HepG2 (cell line): ENCODE results near the gene PRRC2A. TPM values are rescaled to one million over a fixed set of nuclear protein-coding genes. Genes with fewer than 3 reads are reported as not detected.
A peak's percentile ranks its signal among the peaks of the same experiment; 100 is the strongest.

Source experiments
- BCLAF1 ChIP-seq: fragments of 450-650 bp; IDR thresholded peaks from 2 replicates; pipeline ENCODE4 v1.6.1; 2017; ENCODE audit warnings: mild to moderate bottlenecking
- CBX5 ChIP-seq: sonication (generic); formaldehyde crosslinking; IDR thresholded peaks from 2 replicates; pipeline ENCODE4 v1.4.0; 2020; ENCODE audit warnings: missing genetic modification reagents, borderline replicate concordance
- KIAA2018 ChIP-seq: sonication (generic); formaldehyde crosslinking; IDR thresholded peaks from 2 replicates; pipeline ENCODE4 v1.5.0; 2020; ENCODE audit warnings: mild to moderate bottlenecking, missing genetic modification reagents, borderline replicate concordance
- KMT2A ChIP-seq: sonication (generic); formaldehyde crosslinking; IDR thresholded peaks from 2 replicates; pipeline ENCODE4 v1.4.0; 2020; ENCODE audit warnings: missing genetic modification reagents
- PHF21A ChIP-seq: sonication (generic); formaldehyde crosslinking; IDR thresholded peaks from 2 replicates; pipeline ENCODE4 v1.5.0; 2020; ENCODE audit warnings: mild to moderate bottlenecking, missing genetic modification reagents
- PITX1 ChIP-seq: sonication (generic); formaldehyde crosslinking; IDR thresholded peaks from 2 replicates; pipeline ENCODE4 v1.5.1; 2020; ENCODE audit warnings: mild to moderate bottlenecking, missing genetic modification reagents
- RAD21 ChIP-seq: fragments of 450-650 bp; formaldehyde crosslinking; IDR thresholded peaks from 2 replicates; pipeline ENCODE4 v1.5.0; 2020; ENCODE audit warnings: mild to moderate bottlenecking
- SOX5 ChIP-seq: IDR thresholded peaks from 2 replicates; pipeline ENCODE4 v1.6.1; 2016; ENCODE audit warnings: borderline replicate concordance
- ZNF12 ChIP-seq: sonication (generic); formaldehyde crosslinking; IDR thresholded peaks from 2 replicates; pipeline ENCODE4 v1.5.0; 2020; ENCODE audit warnings: missing genetic modification reagents
- ZNF121 ChIP-seq: sonication (generic); formaldehyde crosslinking; IDR thresholded peaks from 2 replicates; pipeline ENCODE4 v1.5.0; 2020; ENCODE audit warnings: mild to moderate bottlenecking, missing genetic modification reagents
- ZNF224 ChIP-seq: sonication (generic); formaldehyde crosslinking; IDR thresholded peaks from 2 replicates; pipeline ENCODE4 v1.5.0; 2020; ENCODE audit warnings: mild to moderate bottlenecking, missing genetic modification reagents
- ZNF335 ChIP-seq: sonication (generic); formaldehyde crosslinking; IDR thresholded peaks from 2 replicates; pipeline ENCODE4 v1.4.0; 2020; ENCODE audit warnings: missing genetic modification reagents
- ZNF546 ChIP-seq: sonication (generic); formaldehyde crosslinking; conservative IDR thresholded peaks from 2 replicates; pipeline ENCODE4 v1.8.1; 2023; ENCODE audit warnings: mild to moderate bottlenecking, missing genetic modification reagents
- ZNF703 ChIP-seq: sonication (generic); formaldehyde crosslinking; IDR thresholded peaks from 2 replicates; pipeline ENCODE4 v1.5.1; 2020; ENCODE audit warnings: missing genetic modification reagents, mild to moderate bottlenecking, moderate library complexity, borderline replicate concordance
- ZNF770 ChIP-seq: sonication (generic); formaldehyde crosslinking; IDR thresholded peaks from 2 replicates; pipeline ENCODE4 v1.5.0; 2020; ENCODE audit warnings: mild to moderate bottlenecking, missing genetic modification reagents
- polyA plus RNA-seq, 8 experiments: library from polyadenylated mRNA; depleted of rRNA in 3 of 8; stranded (reverse) in 7 of 8; unstranded in 1 of 8; fragments of >200 nt; fragmentation: Illumina TruSeq in 4 of 8; extraction: Trizol in 4 of 8; gene quantifications; 2 replicates each; pipeline versions ENCODE4 v1.2.1 to v1.2.3, GENCODE V29; 2011 to 2016; ENCODE audit warnings: low read depth in 4 of 8, missing spikeins in 1 of 8, mixed read lengths in 1 of 8; ENCODE audit not compliant: insufficient read depth in 1 of 8
- total RNA-seq, 5 experiments: library from RNA; depleted of rRNA; stranded (reverse); fragments of >200 nt; fragmentation: Illumina TruSeq; extraction: Trizol; gene quantifications; 2 replicates each; pipeline ENCODE4 v1.2.3, GENCODE V29; 2016; ENCODE audit warnings: low read depth in 1 of 5

The PRRC2A gene
- total and polyA plus RNA-seq, 2 of the 13 experiments (the other 11 are each of a cell fraction or from before 2014, with no cell fraction given) = 38.9 to 47.4 TPM

- TF ChIP-seq ZNF770 (CRISPR knock-in tag) (peak; percentile 24; the same call in 1 of the 2 replicates), ZNF546 (CRISPR knock-in tag) (no peak), ZNF121 (CRISPR knock-in tag) (peak; percentile 78), KMT2A (CRISPR knock-in tag) (no peak), ZNF224 (CRISPR knock-in tag) (no peak), ZNF12 (CRISPR knock-in tag) (no peak), ZNF703 (CRISPR knock-in tag) (no peak), BCLAF1 (no peak), CBX5 (CRISPR knock-in tag) (no peak), PHF21A (CRISPR knock-in tag) (0 out of 2 replicates have a peak, but pooled peaks have one; percentile 30), ZNF335 (peak; percentile 68; the same call in 1 of the 2 replicates), PITX1 (CRISPR knock-in tag) (peak; percentile 55; the same call in 1 of the 2 replicates), SOX5 (CRISPR knock-in tag) (no peak), RAD21 (CRISPR knock-in tag) (no peak), KIAA2018 (no peak)
Measured at GRCh38 chr6:31642798-31643570, 22.5 kb downstream of the PRRC2A start (continued).
